GM12892 (cell line): ENCODE measurements around the gene CDH2.

Source experiments
- POLR2A ChIP-seq: IDR thresholded peaks from 2 replicates; pipeline ENCODE4 v1.6.1; 2011; ENCODE audit warnings: low read depth, low read length, control low read depth
- POLR2AphosphoS5 ChIP-seq: IDR thresholded peaks from 2 replicates; pipeline ENCODE4 v1.6.1; 2011; ENCODE audit warnings: low read depth, low read length, control low read depth

DNA sequence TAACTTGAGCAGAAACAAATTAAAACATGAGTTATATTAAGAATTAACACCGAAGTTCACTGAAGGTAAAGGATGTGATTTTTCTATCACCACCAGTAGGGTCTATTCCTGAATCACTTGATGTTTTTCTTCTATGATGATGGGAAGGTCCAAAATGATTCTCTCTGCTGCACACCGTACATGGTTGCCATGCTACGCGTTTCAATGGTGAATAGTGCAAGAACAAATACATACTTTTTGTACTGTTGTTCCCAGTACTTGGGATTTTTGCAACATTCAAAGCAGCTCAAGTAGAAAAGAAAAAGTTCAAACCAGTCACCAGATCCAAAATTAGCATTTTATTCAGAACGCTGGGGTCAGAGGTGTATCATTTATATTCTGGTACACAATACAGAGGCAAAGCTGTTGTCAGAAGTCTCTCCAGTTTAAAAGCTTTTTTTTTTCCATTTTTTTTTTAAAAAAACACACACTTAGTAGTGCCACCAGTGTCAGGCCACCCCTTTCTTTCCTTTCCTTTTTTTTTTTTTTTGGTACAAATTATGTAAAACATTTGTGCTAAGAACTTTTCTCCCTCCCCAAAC lies 226.2 kb downstream of the CDH2 start:
- TF ChIP-seq POLR2AphosphoS5 = no peak
- no peak for TF ChIP-seq POLR2A
